ENCODE data around the gene NPC1. TPM values are rescaled to one million over a fixed set of nuclear protein-coding genes. Genes with fewer than 3 reads are reported as not detected.

The NPC1 gene
- total RNA-seq, 4 donors from 2014 or later = 16.9 to 73.7 (median 43.6) TPM

- Histone ChIP-seq H3K36me3 (peaks cover 10 to 94% (median 24%) of the 10 kb centered on the region in 3 donors), H3K4me3 (no peak overlapping the region), H3K27me3 (no peaks in the 10 kb centered on the region), H3K4me1 (peaks cover 5 to 64% (median 17%) of the 10 kb centered on the region in 3 donors), H3K9me3 (no peaks in the 10 kb centered on the region), H3K27ac (peak overlapping the region in 3 of 4 donors; percentile 44 to 76 (median 71))
- 100% methylated on average over 3 of the region's 3 CpGs for WGBS, 2 donors
- no peak for TF ChIP-seq POLR2A (IDR thresholded peaks at IDR 0.05)
- TF ChIP-seq, protein P1, sequence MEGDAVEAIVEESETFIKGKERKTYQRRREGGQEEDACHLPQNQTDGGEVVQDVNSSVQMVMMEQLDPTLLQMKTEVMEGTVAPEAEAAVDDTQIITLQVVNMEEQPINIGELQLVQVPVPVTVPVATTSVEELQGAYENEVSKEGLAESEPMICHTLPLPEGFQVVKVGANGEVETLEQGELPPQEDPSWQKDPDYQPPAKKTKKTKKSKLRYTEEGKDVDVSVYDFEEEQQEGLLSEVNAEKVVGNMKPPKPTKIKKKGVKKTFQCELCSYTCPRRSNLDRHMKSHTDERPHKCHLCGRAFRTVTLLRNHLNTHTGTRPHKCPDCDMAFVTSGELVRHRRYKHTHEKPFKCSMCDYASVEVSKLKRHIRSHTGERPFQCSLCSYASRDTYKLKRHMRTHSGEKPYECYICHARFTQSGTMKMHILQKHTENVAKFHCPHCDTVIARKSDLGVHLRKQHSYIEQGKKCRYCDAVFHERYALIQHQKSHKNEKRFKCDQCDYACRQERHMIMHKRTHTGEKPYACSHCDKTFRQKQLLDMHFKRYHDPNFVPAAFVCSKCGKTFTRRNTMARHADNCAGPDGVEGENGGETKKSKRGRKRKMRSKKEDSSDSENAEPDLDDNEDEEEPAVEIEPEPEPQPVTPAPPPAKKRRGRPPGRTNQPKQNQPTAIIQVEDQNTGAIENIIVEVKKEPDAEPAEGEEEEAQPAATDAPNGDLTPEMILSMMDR (IDR thresholded peaks at IDR 0.05) = no peak
- intact Hi-C loops (cut with DNase I) = no loop called here
- DNase-seq = no peak
Measured at GRCh38 chr18:23548719-23549118, 37.6 kb downstream of the NPC1 start.

GRCh38 chr18:23548275-23548674 is 38.0 kb downstream of the NPC1 start:
- Histone ChIP-seq H3K4me3 (no peak overlapping the region), H3K4me1 (peaks cover 5 to 64% (median 17%) of the 10 kb centered on the region in 3 donors), H3K9me3 (no peaks in the 10 kb centered on the region), H3K27ac (peak overlapping the region in 3 of 4 donors; percentile 44 to 76 (median 71)), H3K27me3 (no peaks in the 10 kb centered on the region), H3K36me3 (peaks cover 7 to 94% (median 21%) of the 10 kb centered on the region in 3 donors)
- 72 to 75% methylated on average over 2 of the region's 2 CpGs for WGBS, 2 donors
- intact Hi-C loops (cut with DNase I) = no loop called here
- DNase-seq = no peak
- TF ChIP-seq, protein P1 (IDR thresholded peaks at IDR 0.05) = no peak
- no peak for TF ChIP-seq POLR2A (IDR thresholded peaks at IDR 0.05)

- Histone ChIP-seq H3K27ac (peak overlapping the region in 3 of 4 donors; percentile 44 to 76 (median 71)), H3K4me1 (peaks cover 5 to 63% (median 17%) of the 10 kb centered on the region in 3 donors), H3K9me3 (no peaks in the 10 kb centered on the region), H3K36me3 (peaks cover 7 to 94% (median 21%) of the 10 kb centered on the region in 3 donors), H3K4me3 (no peak overlapping the region), H3K27me3 (no peaks in the 10 kb centered on the region)
- TF ChIP-seq, protein P1 (IDR thresholded peaks at IDR 0.05) = no peak
- no peak for TF ChIP-seq POLR2A (IDR thresholded peaks at IDR 0.05)
- 55 to 58% methylated on average over 3 of the region's 3 CpGs for WGBS, 2 donors
- intact Hi-C loops (cut with DNase I) = no loop called here
- no peak for DNase-seq
Measured at GRCh38 chr18:23547846-23548245, 38.5 kb downstream of the NPC1 start.

DNA sequence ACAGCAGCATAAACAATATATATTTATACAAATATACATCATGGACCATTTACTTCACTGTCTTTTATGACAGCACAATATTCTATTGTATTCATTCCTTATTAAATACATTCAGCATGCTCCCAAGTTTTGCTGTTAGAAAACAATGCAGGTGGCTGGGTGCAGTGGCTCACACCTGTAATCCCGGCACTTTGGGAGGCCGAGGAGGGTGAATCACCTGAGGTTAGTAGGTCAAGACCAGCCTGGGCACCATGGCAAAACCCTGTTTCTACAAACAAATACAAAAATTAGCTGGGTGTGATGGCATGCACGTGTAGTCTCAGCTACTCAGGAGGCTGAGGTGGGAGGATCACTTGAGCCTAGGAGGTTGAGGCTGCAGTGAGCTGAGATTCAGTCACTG is 39.0 kb downstream of the NPC1 start:
- H3K4me3 ChIP-seq = no peak overlapping the region
- WGBS, 2 donors = 36 to 38% methylated on average over 3 of the region's 3 CpGs
- intact Hi-C loops (cut with DNase I) = no loop called here
- peaks cover 5 to 58% (median 17%) of the 10 kb centered on the region in 3 donors for H3K4me1 ChIP-seq
- peaks cover 7 to 94% (median 25%) of the 10 kb centered on the region in 3 donors for H3K36me3 ChIP-seq
- TF ChIP-seq POLR2A (IDR thresholded peaks at IDR 0.05) = no peak
- TF ChIP-seq, protein P1 (IDR thresholded peaks at IDR 0.05) = no peak
- no peak for DNase-seq
- H3K27ac ChIP-seq = peak overlapping the region in 3 of 4 donors; percentile 44 to 76 (median 71)
- H3K27me3 ChIP-seq = no peaks in the 10 kb centered on the region
- H3K9me3 ChIP-seq = no peaks in the 10 kb centered on the region

DNA sequence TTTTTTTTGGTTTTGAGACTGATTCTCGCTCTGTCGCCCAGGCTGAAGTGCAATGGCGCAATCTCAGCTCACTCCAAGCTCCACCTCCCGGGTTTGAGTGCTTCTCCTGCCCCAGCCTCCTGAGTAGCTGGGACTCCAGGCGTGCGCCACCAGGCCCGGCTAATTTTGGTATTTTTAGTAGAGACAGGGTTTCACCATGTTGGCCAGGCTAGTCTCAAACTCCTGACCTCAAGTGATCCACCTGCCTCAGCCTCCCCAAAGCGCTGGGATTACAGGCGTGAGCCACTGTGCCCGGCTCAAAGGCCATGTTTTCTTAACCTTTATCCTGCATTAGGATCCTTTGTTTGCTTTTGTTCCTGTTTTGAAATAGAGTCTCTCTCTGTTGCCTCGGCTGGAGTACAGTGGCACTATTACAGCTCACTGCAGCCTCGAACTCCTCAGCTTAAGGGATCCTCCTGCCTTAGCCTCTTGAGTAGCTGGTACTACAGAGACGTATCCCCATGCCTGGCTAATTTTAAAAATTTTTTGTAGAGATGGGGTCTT is 41.0 kb downstream of the NPC1 start:
- Histone ChIP-seq H3K27ac (no peak overlapping the region), H3K9me3 (no peaks in the 10 kb centered on the region), H3K27me3 (no peaks in the 10 kb centered on the region), H3K36me3 (peaks cover 7 to 95% (median 15%) of the 10 kb centered on the region in 3 donors), H3K4me3 (no peak overlapping the region), H3K4me1 (peaks cover 0 to 39% (median 6%) of the 10 kb centered on the region in 3 donors)
- DNase-seq = no peak
- intact Hi-C loops (cut with DNase I) = no loop called here
- TF ChIP-seq, protein P1 (IDR thresholded peaks at IDR 0.05) = no peak
- TF ChIP-seq POLR2A (IDR thresholded peaks at IDR 0.05) = no peak
- WGBS, 2 donors = 89 to 97% methylated on average over 8 to 13 of the region's 13 CpGs

Measured in esophagus squamous epithelium (tissue), 5 donors.